WTC11 (cell line): ENCODE data around the gene CYP11A1. TPM values are rescaled to one million over a fixed set of nuclear protein-coding genes. Genes with fewer than 3 reads are reported as not detected.

ENCODE experiments used
- ATAC-seq: fragments of 200-7000 bp; cut with Tn5 transposase; 2 replicates; pipeline ENCODE4 v1.10.0; 2021; ENCODE audit warnings: mild to moderate bottlenecking, moderate library complexity
- CTCF ChIA-PET: fragments of 300-600 bp; sonication (Branson Sonifier 250); formaldehyde crosslinking; loops from one replicate; lab custom pipeline; 2021; ENCODE audit warnings: antibody characterized with exemption; lab: Charles Lee
- POLR2A ChIA-PET: fragments of 350-600 bp; sonication (Branson Sonifier 250); formaldehyde crosslinking; loops from one replicate; lab custom pipeline; 2021; ENCODE audit warnings: antibody characterized with exemption; lab: Charles Lee
- DNase-seq: peaks from one replicate; pipeline ENCODE4 v3.0.0; 2021; ENCODE audit warnings: low spot score
- H3K27ac Mint-ChIP-seq: 2 replicates; pipeline ENCODE4 v1.8.0; 2021; ENCODE audit warnings: mixed read lengths
- H3K27me3 Mint-ChIP-seq: 2 replicates; pipeline ENCODE4 v1.8.0; 2021; ENCODE audit warnings: low read depth, mild to moderate bottlenecking, moderate library complexity, mixed read lengths
- H3K36me3 Mint-ChIP-seq: 2 replicates; pipeline ENCODE4 v1.8.0; 2021; ENCODE audit warnings: mixed read lengths
- H3K4me1 Mint-ChIP-seq: 2 replicates; pipeline ENCODE4 v1.8.0; 2022; ENCODE audit warnings: mixed read lengths
- H3K4me3 Mint-ChIP-seq: 2 replicates; pipeline ENCODE4 v1.8.0; 2021; ENCODE audit warnings: mild to moderate bottlenecking, moderate library complexity, mixed read lengths
- H3K9me3 Mint-ChIP-seq: 2 replicates; pipeline ENCODE4 v1.8.0; 2021; ENCODE audit warnings: mixed read lengths
- CBFB ChIP-seq: sonication (generic); formaldehyde crosslinking; IDR thresholded peaks from 2 replicates; pipeline ENCODE4 v1.8.1; 2022; ENCODE audit warnings: mild to moderate bottlenecking, low read depth, missing genetic modification reagents
- CREM ChIP-seq: sonication (generic); formaldehyde crosslinking; IDR thresholded peaks from 2 replicates; pipeline ENCODE4 v1.8.1; 2022; ENCODE audit warnings: mild to moderate bottlenecking, missing genetic modification reagents, moderate library complexity
- EMX1 ChIP-seq: fragments of 250-450 bp; sonication (Bioruptor Pico); IDR thresholded peaks from 2 replicates; pipeline ENCODE4 v1.8.0; 2021; ENCODE audit warnings: mild to moderate bottlenecking
- FOXJ3 ChIP-seq: sonication (generic); formaldehyde crosslinking; IDR thresholded peaks from 2 replicates; pipeline ENCODE4 v1.9.0; 2021; ENCODE audit warnings: missing genetic modification reagents, mild to moderate bottlenecking, borderline replicate concordance
- GABPB1 ChIP-seq: sonication (generic); formaldehyde crosslinking; IDR thresholded peaks from 2 replicates; pipeline ENCODE4 v1.8.1; 2023; ENCODE audit warnings: mild to moderate bottlenecking, missing genetic modification reagents
- GRHL2 ChIP-seq: fragments of 250-450 bp; sonication (Bioruptor Pico); IDR thresholded peaks from 2 replicates; pipeline ENCODE4 v1.8.0; 2022; ENCODE audit warnings: mild to moderate bottlenecking, moderate library complexity; ENCODE audit not compliant: insufficient replicate concordance, severe bottlenecking
- IRF2 ChIP-seq: sonication (generic); formaldehyde crosslinking; IDR thresholded peaks from 2 replicates; pipeline ENCODE4 v1.8.0; 2022; ENCODE audit warnings: low read depth, missing genetic modification reagents, borderline replicate concordance
- KAT7 ChIP-seq: sonication (generic); formaldehyde crosslinking; IDR thresholded peaks from 2 replicates; pipeline ENCODE4 v1.8.1; 2023; ENCODE audit warnings: missing genetic modification reagents, mild to moderate bottlenecking, borderline replicate concordance
- PRRX2 ChIP-seq: fragments of 250-450 bp; sonication (Bioruptor Pico); IDR thresholded peaks from 2 replicates; pipeline ENCODE4 v1.8.0; 2021; ENCODE audit warnings: mild to moderate bottlenecking
- RORB ChIP-seq: fragments of 250-450 bp; sonication (Bioruptor Pico); IDR thresholded peaks from 2 replicates; pipeline ENCODE4 v1.9.0; 2021; ENCODE audit warnings: mild to moderate bottlenecking
- TP53 ChIP-seq: sonication (generic); formaldehyde crosslinking; IDR thresholded peaks from 2 replicates; pipeline ENCODE4 v1.8.1; 2023; ENCODE audit warnings: mild to moderate bottlenecking, missing genetic modification reagents
- ZNF121 ChIP-seq: sonication (generic); formaldehyde crosslinking; IDR thresholded peaks from 2 replicates; pipeline ENCODE4 v1.8.0; 2023; ENCODE audit warnings: missing genetic modification reagents
- ZNF232 ChIP-seq: sonication (generic); formaldehyde crosslinking; IDR thresholded peaks from 2 replicates; pipeline ENCODE4 v1.8.0; 2022; ENCODE audit warnings: mild to moderate bottlenecking, missing genetic modification reagents
- ZNF416 ChIP-seq: fragments of 250-450 bp; sonication (Bioruptor Pico); IDR thresholded peaks from 2 replicates; pipeline ENCODE4 v1.9.0; 2021; ENCODE audit warnings: mild to moderate bottlenecking, inconsistent platforms
- total RNA-seq: library from RNA; stranded (reverse); gene quantifications from 3 replicates; pipeline ENCODE4 v1.2.3, GENCODE V29; 2021
- TF ChIP-seq, protein P1 (sequence below): sonication (generic); formaldehyde crosslinking; IDR thresholded peaks from 2 replicates; pipeline ENCODE4 v1.8.1; 2022; ENCODE audit warnings: mild to moderate bottlenecking, missing genetic modification reagents, moderate library complexity, borderline replicate concordance
- TF ChIP-seq, protein P2 (sequence below): sonication (generic); formaldehyde crosslinking; IDR thresholded peaks from 2 replicates; pipeline ENCODE4 v1.8.1; 2023; ENCODE audit warnings: mild to moderate bottlenecking, missing genetic modification reagents, moderate library complexity
- TF ChIP-seq, protein P3 (sequence below): sonication (generic); formaldehyde crosslinking; IDR thresholded peaks from 2 replicates; pipeline ENCODE4 v1.8.1; 2023; ENCODE audit warnings: mild to moderate bottlenecking, missing genetic modification reagents
- TF ChIP-seq, protein P4 (sequence below): fragments of 250-450 bp; sonication (Bioruptor Pico); IDR thresholded peaks from 2 replicates; pipeline ENCODE4 v1.9.0; 2021; ENCODE audit warnings: mild to moderate bottlenecking, borderline replicate concordance
- TF ChIP-seq, protein P5 (sequence below): sonication (generic); formaldehyde crosslinking; IDR thresholded peaks from 2 replicates; pipeline ENCODE4 v1.8.0; 2022; ENCODE audit warnings: missing genetic modification reagents

The CYP11A1 gene
- total RNA-seq, 1 experiment from 2014 or later, result 3.4 TPM

DNA sequence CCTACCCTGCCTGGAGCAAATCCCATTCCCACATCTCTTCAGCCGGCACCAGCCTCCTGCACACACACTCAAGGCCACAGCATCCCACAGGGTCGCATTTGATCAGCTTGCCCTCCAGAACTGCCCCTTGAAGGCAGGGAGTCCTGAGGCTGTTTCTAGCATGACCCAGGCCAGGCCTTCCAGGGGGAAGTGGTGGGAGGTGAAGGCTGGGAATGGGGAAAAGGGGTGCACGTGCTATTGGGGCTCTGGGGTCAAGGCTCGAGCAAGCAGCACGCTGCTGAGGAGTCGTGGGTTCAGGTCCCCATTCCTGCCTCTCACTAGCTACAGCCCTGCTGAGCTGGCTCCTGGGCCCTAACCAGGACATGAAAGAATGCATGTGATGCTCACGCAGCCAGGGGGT lies 41.4 kb upstream of the CYP11A1 start (continued):
- TF ChIP-seq, protein P1, sequence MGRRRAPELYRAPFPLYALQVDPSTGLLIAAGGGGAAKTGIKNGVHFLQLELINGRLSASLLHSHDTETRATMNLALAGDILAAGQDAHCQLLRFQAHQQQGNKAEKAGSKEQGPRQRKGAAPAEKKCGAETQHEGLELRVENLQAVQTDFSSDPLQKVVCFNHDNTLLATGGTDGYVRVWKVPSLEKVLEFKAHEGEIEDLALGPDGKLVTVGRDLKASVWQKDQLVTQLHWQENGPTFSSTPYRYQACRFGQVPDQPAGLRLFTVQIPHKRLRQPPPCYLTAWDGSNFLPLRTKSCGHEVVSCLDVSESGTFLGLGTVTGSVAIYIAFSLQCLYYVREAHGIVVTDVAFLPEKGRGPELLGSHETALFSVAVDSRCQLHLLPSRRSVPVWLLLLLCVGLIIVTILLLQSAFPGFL (CRISPR knock-in tag), result no peak
- TF ChIP-seq ZNF121 (no peak), PRRX2 (CRISPR knock-in tag) (no peak)

DNA sequence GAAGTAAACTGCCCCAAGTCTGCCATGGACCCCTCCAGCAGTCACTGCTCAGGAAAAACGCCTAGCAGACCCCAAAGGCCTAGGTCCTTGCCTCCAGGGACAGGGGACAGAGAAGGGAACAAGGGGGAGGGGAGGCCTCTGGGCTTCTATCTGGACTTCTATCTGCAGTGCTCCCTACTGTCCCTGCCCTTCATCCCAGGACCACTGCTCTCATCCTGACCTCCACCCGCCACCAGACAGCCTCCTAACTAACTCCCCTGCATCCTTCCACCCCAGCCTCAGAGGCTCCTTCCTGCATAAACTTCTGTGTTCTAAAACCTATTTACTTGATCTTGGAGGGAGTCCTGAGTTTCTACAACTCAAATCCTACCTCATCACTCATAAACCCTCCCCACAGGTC lies 40.9 kb upstream of the CYP11A1 start:
- DNase-seq (no peak), ATAC-seq (no peak)
- H3K36me3 Mint-ChIP-seq, result peaks cover 6% of the 10 kb centered on the region; the same call in 1 of the 2 replicates
- peaks cover 3% of the 10 kb centered on the region; the same call in 1 of the 2 replicates for H3K4me1 Mint-ChIP-seq
- no peaks in the 10 kb centered on the region for H3K9me3 Mint-ChIP-seq
- ChIA-PET CTCF (interaction anchor here (1.3 to 2.4 kb wide), 2 partner anchors 7 to 26 kb away, joined by 3 to 13 read pairs; no protein-coding TSS in a partner anchor), POLR2A (interaction anchor here (1.7 kb wide), 1 partner anchor 26 kb away, joined by 5 read pairs; the partner anchor contains the start of gene SEMA7A)
- no peak overlapping the region for H3K4me3 Mint-ChIP-seq
- TF ChIP-seq ZNF416 (CRISPR knock-in tag) (no peak), KAT7 (no peak), GRHL2 (CRISPR knock-in tag) (no peak), IRF2 (CRISPR knock-in tag) (no peak), TP53 (CRISPR knock-in tag) (no peak), ZNF232 (no peak), CBFB (CRISPR knock-in tag) (no peak)
- TF ChIP-seq, protein P2, sequence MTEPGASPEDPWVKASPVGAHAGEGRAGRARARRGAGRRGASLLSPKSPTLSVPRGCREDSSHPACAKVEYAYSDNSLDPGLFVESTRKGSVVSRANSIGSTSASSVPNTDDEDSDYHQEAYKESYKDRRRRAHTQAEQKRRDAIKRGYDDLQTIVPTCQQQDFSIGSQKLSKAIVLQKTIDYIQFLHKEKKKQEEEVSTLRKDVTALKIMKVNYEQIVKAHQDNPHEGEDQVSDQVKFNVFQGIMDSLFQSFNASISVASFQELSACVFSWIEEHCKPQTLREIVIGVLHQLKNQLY (CRISPR knock-in tag), result no peak
- H3K27ac Mint-ChIP-seq, result peak overlapping the region; percentile 14; the same call in 1 of the 2 replicates
- H3K27me3 Mint-ChIP-seq, result no peaks in the 10 kb centered on the region

DNA sequence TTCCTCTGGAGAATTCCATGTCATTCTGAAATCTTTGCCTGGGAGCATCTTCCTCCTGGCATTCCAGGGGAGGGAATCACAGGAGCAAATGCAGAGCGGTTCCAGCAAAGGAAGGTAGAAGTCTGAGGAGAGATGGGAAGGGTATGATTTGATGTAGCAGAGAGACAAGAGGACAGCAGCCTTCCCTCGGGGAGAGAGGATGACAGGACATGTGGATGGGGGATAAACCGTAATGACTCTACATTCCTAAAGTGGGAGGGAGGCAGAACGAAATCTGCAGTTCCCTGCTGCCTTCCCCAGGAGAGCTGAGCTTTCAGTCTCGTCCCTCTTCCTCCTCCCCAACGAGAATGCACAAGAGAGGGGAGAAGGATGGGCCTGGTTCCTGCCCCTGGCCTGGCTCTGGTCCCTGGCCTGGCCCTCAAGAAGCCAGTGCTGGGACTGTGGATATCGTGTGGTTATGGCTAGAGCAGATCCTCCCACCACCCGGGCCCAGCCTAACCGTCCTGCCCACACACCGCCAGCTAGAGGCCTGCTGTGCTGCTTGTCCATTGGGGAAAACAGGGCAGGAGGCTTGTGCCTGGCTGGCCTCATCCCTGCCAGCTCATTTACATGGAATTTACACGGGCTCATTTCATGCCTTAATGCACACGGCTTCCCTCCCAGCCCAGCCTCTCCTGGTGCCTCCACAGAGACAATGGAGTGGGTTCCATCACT lies 39.7 kb upstream of the CYP11A1 start:
- Mint-ChIP-seq H3K27me3 (no peaks in the 10 kb centered on the region), H3K27ac (no peak overlapping the region; the same call in 1 of the 2 replicates), H3K36me3 (peaks cover 6% of the 10 kb centered on the region; the same call in 1 of the 2 replicates), H3K4me1 (peaks cover 3% of the 10 kb centered on the region; the same call in 1 of the 2 replicates), H3K9me3 (no peaks in the 10 kb centered on the region), H3K4me3 (no peak overlapping the region)
- ChIA-PET POLR2A (interaction anchor here (0.7 kb wide), 1 partner anchor 134 kb away, joined by 3 read pairs; the partner anchor contains the start of gene ARID3B), CTCF (interaction anchor here (1.2 kb wide), 1 partner anchor 31 kb away, joined by 3 read pairs; no protein-coding TSS in a partner anchor)
- ATAC-seq (peak; percentile 36), DNase-seq (no peak)
- TF ChIP-seq RORB (CRISPR knock-in tag) (no peak), EMX1 (CRISPR knock-in tag) (no peak), GABPB1 (no peak), CREM (CRISPR knock-in tag) (no peak)
- TF ChIP-seq, protein P3, sequence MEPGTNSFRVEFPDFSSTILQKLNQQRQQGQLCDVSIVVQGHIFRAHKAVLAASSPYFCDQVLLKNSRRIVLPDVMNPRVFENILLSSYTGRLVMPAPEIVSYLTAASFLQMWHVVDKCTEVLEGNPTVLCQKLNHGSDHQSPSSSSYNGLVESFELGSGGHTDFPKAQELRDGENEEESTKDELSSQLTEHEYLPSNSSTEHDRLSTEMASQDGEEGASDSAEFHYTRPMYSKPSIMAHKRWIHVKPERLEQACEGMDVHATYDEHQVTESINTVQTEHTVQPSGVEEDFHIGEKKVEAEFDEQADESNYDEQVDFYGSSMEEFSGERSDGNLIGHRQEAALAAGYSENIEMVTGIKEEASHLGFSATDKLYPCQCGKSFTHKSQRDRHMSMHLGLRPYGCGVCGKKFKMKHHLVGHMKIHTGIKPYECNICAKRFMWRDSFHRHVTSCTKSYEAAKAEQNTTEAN, result no peak

DNA sequence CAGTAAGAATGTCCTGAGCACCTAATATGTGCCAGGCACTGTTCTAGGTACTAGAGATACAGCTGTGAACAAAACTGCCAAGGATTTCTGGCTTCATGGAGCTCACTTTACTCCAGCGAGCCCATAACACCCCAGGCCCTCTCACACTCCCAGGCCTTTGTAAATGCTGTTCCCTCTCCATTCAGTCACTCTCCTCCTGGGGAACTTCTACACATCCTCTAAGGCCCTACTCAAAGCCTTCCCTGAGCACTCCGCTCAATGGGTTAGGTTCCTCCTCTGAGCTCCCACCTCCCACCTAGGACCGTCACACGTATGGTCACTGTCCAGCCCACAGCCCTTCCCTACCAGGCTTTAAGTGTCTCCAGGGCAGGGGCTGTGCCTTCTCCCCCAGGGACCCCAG lies 39.1 kb upstream of the CYP11A1 start:
- ChIA-PET POLR2A (interaction anchor here (0.7 kb wide), 1 partner anchor 135 kb away, joined by 3 read pairs; the partner anchor contains the start of gene ARID3B), CTCF (interaction anchor here (1.2 kb wide), 1 partner anchor 32 kb away, joined by 3 read pairs; no protein-coding TSS in a partner anchor)
- no peak for DNase-seq
- no peak overlapping the region for H3K4me3 Mint-ChIP-seq
- H3K27me3 Mint-ChIP-seq, result no peaks in the 10 kb centered on the region; the same call in 1 of the 2 replicates
- peaks cover 3% of the 10 kb centered on the region; the same call in 1 of the 2 replicates for H3K4me1 Mint-ChIP-seq
- H3K27ac Mint-ChIP-seq, result no peak overlapping the region; the same call in 1 of the 2 replicates
- H3K36me3 Mint-ChIP-seq, result peaks cover 2% of the 10 kb centered on the region; the same call in 1 of the 2 replicates
- no peaks in the 10 kb centered on the region for H3K9me3 Mint-ChIP-seq
- ATAC-seq, result no peak
- TF ChIP-seq, protein P4, sequence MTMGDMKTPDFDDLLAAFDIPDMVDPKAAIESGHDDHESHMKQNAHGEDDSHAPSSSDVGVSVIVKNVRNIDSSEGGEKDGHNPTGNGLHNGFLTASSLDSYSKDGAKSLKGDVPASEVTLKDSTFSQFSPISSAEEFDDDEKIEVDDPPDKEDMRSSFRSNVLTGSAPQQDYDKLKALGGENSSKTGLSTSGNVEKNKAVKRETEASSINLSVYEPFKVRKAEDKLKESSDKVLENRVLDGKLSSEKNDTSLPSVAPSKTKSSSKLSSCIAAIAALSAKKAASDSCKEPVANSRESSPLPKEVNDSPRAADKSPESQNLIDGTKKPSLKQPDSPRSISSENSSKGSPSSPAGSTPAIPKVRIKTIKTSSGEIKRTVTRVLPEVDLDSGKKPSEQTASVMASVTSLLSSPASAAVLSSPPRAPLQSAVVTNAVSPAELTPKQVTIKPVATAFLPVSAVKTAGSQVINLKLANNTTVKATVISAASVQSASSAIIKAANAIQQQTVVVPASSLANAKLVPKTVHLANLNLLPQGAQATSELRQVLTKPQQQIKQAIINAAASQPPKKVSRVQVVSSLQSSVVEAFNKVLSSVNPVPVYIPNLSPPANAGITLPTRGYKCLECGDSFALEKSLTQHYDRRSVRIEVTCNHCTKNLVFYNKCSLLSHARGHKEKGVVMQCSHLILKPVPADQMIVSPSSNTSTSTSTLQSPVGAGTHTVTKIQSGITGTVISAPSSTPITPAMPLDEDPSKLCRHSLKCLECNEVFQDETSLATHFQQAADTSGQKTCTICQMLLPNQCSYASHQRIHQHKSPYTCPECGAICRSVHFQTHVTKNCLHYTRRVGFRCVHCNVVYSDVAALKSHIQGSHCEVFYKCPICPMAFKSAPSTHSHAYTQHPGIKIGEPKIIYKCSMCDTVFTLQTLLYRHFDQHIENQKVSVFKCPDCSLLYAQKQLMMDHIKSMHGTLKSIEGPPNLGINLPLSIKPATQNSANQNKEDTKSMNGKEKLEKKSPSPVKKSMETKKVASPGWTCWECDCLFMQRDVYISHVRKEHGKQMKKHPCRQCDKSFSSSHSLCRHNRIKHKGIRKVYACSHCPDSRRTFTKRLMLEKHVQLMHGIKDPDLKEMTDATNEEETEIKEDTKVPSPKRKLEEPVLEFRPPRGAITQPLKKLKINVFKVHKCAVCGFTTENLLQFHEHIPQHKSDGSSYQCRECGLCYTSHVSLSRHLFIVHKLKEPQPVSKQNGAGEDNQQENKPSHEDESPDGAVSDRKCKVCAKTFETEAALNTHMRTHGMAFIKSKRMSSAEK (CRISPR knock-in tag), result no peak
- TF ChIP-seq ZNF121 (no peak), FOXJ3 (CRISPR knock-in tag) (no peak)
- TF ChIP-seq, protein P5, sequence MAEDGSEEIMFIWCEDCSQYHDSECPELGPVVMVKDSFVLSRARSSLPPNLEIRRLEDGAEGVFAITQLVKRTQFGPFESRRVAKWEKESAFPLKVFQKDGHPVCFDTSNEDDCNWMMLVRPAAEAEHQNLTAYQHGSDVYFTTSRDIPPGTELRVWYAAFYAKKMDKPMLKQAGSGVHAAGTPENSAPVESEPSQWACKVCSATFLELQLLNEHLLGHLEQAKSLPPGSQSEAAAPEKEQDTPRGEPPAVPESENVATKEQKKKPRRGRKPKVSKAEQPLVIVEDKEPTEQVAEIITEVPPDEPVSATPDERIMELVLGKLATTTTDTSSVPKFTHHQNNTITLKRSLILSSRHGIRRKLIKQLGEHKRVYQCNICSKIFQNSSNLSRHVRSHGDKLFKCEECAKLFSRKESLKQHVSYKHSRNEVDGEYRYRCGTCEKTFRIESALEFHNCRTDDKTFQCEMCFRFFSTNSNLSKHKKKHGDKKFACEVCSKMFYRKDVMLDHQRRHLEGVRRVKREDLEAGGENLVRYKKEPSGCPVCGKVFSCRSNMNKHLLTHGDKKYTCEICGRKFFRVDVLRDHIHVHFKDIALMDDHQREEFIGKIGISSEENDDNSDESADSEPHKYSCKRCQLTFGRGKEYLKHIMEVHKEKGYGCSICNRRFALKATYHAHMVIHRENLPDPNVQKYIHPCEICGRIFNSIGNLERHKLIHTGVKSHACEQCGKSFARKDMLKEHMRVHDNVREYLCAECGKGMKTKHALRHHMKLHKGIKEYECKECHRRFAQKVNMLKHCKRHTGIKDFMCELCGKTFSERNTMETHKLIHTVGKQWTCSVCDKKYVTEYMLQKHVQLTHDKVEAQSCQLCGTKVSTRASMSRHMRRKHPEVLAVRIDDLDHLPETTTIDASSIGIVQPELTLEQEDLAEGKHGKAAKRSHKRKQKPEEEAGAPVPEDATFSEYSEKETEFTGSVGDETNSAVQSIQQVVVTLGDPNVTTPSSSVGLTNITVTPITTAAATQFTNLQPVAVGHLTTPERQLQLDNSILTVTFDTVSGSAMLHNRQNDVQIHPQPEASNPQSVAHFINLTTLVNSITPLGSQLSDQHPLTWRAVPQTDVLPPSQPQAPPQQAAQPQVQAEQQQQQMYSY (CRISPR knock-in tag), result no peak
